Parathyroid adenoma (tissue), 2 donors: ENCODE results near the gene NHS.

ENCODE experiments used
- H2AFZ ChIP-seq: fragments of 300-600 bp; sonication (generic); one replicate; pipeline ENCODE4 v1.7.0; 2017; ENCODE audit warnings: antibody characterized with exemption, mild to moderate bottlenecking
- H3K27ac ChIP-seq: fragments of 300-600 bp; sonication (generic); one replicate; pipeline ENCODE4 v1.7.0; 2017
- H3K27me3 ChIP-seq: fragments of 300-600 bp; sonication (generic); one replicate; pipeline ENCODE4 v1.7.0; 2017; ENCODE audit warnings: low read length; ENCODE audit not compliant: control insufficient read depth, insufficient read depth
- H3K36me3 ChIP-seq: fragments of 300-600 bp; sonication (generic); one replicate; pipeline ENCODE4 v1.7.0; 2017; ENCODE audit warnings: low read length; ENCODE audit not compliant: control insufficient read depth, insufficient read depth
- H3K4me1 ChIP-seq: fragments of 300-600 bp; sonication (generic); one replicate; pipeline ENCODE4 v1.7.0; 2017; ENCODE audit warnings: control low read depth
- H3K4me2 ChIP-seq: fragments of 300-600 bp; sonication (generic); one replicate; pipeline ENCODE4 v1.7.0; 2017; ENCODE audit warnings: low read length
- H3K4me3 ChIP-seq: fragments of 300-600 bp; sonication (generic); one replicate; pipeline ENCODE4 v1.7.0; 2017; ENCODE audit warnings: low read depth, low read length
- H3K79me2 ChIP-seq: fragments of 300-600 bp; sonication (generic); one replicate; pipeline ENCODE4 v1.7.0; 2017; ENCODE audit warnings: control low read depth
- H3K9ac ChIP-seq: fragments of 300-600 bp; sonication (generic); one replicate; pipeline ENCODE4 v1.7.0; 2017; ENCODE audit warnings: mild to moderate bottlenecking
- H3K9me3 ChIP-seq: fragments of 300-600 bp; sonication (generic); one replicate; pipeline ENCODE4 v1.7.0; 2017; ENCODE audit warnings: low read length; ENCODE audit not compliant: control insufficient read depth
- CTCF ChIP-seq: fragments of 300-600 bp; sonication (generic); IDR thresholded peaks from one replicate; pipeline ENCODE4 v1.7.0; 2017; ENCODE audit warnings: antibody characterized with exemption, mild to moderate bottlenecking
- donor health status: primary hyperparathyroidism.

Gene NHS

GRCh38 chrX:17769701-17770269 is 394.8 kb downstream of the NHS start:
- Histone ChIP-seq H3K9me3 (no peaks in the 10 kb centered on the region), H3K9ac (no peak overlapping the region), H3K27me3 (no peaks in the 10 kb centered on the region), H3K36me3 (no peaks in the 10 kb centered on the region), H3K79me2 (no peaks in the 10 kb centered on the region), H2AFZ (no peak overlapping the region), H3K4me3 (no peak overlapping the region), H3K4me2 (no peak overlapping the region), H3K4me1 (no peaks in the 10 kb centered on the region), H3K27ac (no peak overlapping the region)
- TF ChIP-seq CTCF = no peak

DNA sequence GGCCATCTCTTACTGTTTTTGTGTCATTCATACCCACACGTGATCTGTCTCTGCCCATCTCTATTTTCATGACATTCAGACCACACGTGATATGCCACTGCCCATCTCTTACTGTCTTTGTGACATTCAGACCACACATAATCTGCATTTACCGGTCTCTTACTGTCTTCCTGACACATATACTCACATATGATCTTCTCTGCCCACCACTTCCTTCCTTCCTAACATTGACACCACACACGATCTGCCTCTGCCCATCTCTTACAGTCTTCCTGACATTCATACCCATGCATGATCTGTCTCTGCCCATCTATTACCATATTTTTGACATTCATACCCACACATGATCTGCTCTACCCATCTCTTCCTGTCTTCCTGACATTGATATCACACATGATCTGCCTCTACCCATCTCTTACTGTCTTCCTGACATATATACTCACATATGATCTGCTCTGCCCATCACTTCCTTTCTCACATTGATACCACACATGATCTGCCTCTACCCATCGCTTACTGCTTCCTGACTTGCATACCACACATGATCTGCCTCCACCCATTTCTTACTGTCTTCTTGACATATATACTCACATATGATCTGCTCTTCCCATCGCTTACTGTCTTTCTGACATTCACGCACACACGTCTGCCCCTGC is 398.3 kb downstream of the NHS start:
- H3K9ac ChIP-seq = no peak overlapping the region
- no peak for TF ChIP-seq CTCF
- no peaks in the 10 kb centered on the region for H3K79me2 ChIP-seq
- H3K36me3 ChIP-seq = no peaks in the 10 kb centered on the region
- no peak overlapping the region for H3K4me3 ChIP-seq
- H3K9me3 ChIP-seq = no peaks in the 10 kb centered on the region
- H3K27ac ChIP-seq = no peak overlapping the region
- H3K27me3 ChIP-seq = no peaks in the 10 kb centered on the region
- H3K4me2 ChIP-seq = no peak overlapping the region
- H3K4me1 ChIP-seq = no peaks in the 10 kb centered on the region
- no peak overlapping the region for H2AFZ ChIP-seq

- Histone ChIP-seq H3K9ac (no peak overlapping the region), H3K9me3 (no peaks in the 10 kb centered on the region), H3K4me1 (no peaks in the 10 kb centered on the region), H3K79me2 (no peaks in the 10 kb centered on the region), H3K36me3 (no peaks in the 10 kb centered on the region), H3K27me3 (no peaks in the 10 kb centered on the region), H3K4me3 (no peak overlapping the region), H3K4me2 (no peak overlapping the region), H3K27ac (no peak overlapping the region), H2AFZ (no peak overlapping the region)
- no peak for TF ChIP-seq CTCF
Observed at GRCh38 chrX:17774053-17774452, 399.1 kb downstream of the NHS start.

- H3K9me3 ChIP-seq = no peaks in the 10 kb centered on the region
- no peaks in the 10 kb centered on the region for H3K79me2 ChIP-seq
- H3K4me1 ChIP-seq = no peaks in the 10 kb centered on the region
- no peak overlapping the region for H3K27ac ChIP-seq
- no peak overlapping the region for H3K9ac ChIP-seq
- no peaks in the 10 kb centered on the region for H3K36me3 ChIP-seq
- no peaks in the 10 kb centered on the region for H3K27me3 ChIP-seq
- H3K4me3 ChIP-seq = no peak overlapping the region
- no peak overlapping the region for H3K4me2 ChIP-seq
- TF ChIP-seq CTCF = no peak
- H2AFZ ChIP-seq = no peak overlapping the region
Observed at GRCh38 chrX:17778997-17779396, 404.0 kb downstream of the NHS start.

DNA sequence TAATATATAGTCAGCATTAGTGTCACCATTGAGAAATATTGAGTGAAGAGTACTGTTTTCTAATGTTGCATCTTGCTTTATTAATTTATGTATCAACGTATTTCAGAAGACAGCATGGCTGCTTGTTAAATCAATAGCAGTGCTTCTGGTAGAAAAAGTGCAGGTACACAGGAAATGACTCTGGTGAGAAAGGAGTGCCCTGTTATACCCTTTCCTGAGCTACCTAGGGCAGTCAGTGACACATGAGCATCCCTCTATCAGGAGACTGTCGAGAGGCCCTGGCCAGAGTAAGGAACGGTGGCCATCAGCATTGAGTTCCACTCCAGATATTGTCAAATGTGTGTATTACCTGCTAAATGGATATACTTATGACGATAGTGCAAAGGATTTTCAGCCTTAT is 404.4 kb downstream of the NHS start:
- H3K27me3 ChIP-seq = no peaks in the 10 kb centered on the region
- H2AFZ ChIP-seq = no peak overlapping the region
- TF ChIP-seq CTCF = no peak
- no peak overlapping the region for H3K27ac ChIP-seq
- H3K36me3 ChIP-seq = no peaks in the 10 kb centered on the region
- no peaks in the 10 kb centered on the region for H3K79me2 ChIP-seq
- H3K9me3 ChIP-seq = no peaks in the 10 kb centered on the region
- no peak overlapping the region for H3K4me2 ChIP-seq
- no peak overlapping the region for H3K4me3 ChIP-seq
- H3K4me1 ChIP-seq = no peaks in the 10 kb centered on the region
- no peak overlapping the region for H3K9ac ChIP-seq
